WTC11 (cell line): ENCODE measurements around the gene EXOSC7. TPM values are rescaled to one million over a fixed set of nuclear protein-coding genes. Genes with fewer than 3 reads are reported as not detected.

ENCODE experiments used
- ATAC-seq: fragments of 200-7000 bp; cut with Tn5 transposase; 2 replicates; pipeline ENCODE4 v1.10.0; 2021; ENCODE audit warnings: mild to moderate bottlenecking, moderate library complexity
- CTCF ChIA-PET: fragments of 300-600 bp; sonication (Branson Sonifier 250); formaldehyde crosslinking; loops from one replicate; lab custom pipeline; 2021; ENCODE audit warnings: antibody characterized with exemption; lab: Charles Lee
- POLR2A ChIA-PET: fragments of 350-600 bp; sonication (Branson Sonifier 250); formaldehyde crosslinking; loops from one replicate; lab custom pipeline; 2021; ENCODE audit warnings: antibody characterized with exemption; lab: Charles Lee
- DNase-seq: peaks from one replicate; pipeline ENCODE4 v3.0.0; 2021; ENCODE audit warnings: low spot score
- H3K27ac Mint-ChIP-seq: 2 replicates; pipeline ENCODE4 v1.8.0; 2021; ENCODE audit warnings: mixed read lengths
- H3K27me3 Mint-ChIP-seq: 2 replicates; pipeline ENCODE4 v1.8.0; 2021; ENCODE audit warnings: low read depth, mild to moderate bottlenecking, moderate library complexity, mixed read lengths
- H3K36me3 Mint-ChIP-seq: 2 replicates; pipeline ENCODE4 v1.8.0; 2021; ENCODE audit warnings: mixed read lengths
- H3K4me1 Mint-ChIP-seq: 2 replicates; pipeline ENCODE4 v1.8.0; 2022; ENCODE audit warnings: mixed read lengths
- H3K4me3 Mint-ChIP-seq: 2 replicates; pipeline ENCODE4 v1.8.0; 2021; ENCODE audit warnings: mild to moderate bottlenecking, moderate library complexity, mixed read lengths
- H3K9me3 Mint-ChIP-seq: 2 replicates; pipeline ENCODE4 v1.8.0; 2021; ENCODE audit warnings: mixed read lengths
- AFF4 ChIP-seq: sonication (generic); formaldehyde crosslinking; IDR thresholded peaks from 2 replicates; pipeline ENCODE4 v1.8.1; 2023; ENCODE audit warnings: mild to moderate bottlenecking, missing genetic modification reagents, borderline replicate concordance
- ATF1 ChIP-seq: sonication (generic); formaldehyde crosslinking; IDR thresholded peaks from 2 replicates; pipeline ENCODE4 v1.8.1; 2023; ENCODE audit warnings: mild to moderate bottlenecking, moderate library complexity, missing genetic modification reagents
- CBFB ChIP-seq: sonication (generic); formaldehyde crosslinking; IDR thresholded peaks from 2 replicates; pipeline ENCODE4 v1.8.1; 2022; ENCODE audit warnings: mild to moderate bottlenecking, low read depth, missing genetic modification reagents
- CREM ChIP-seq: sonication (generic); formaldehyde crosslinking; IDR thresholded peaks from 2 replicates; pipeline ENCODE4 v1.8.1; 2022; ENCODE audit warnings: mild to moderate bottlenecking, missing genetic modification reagents, moderate library complexity
- FOXJ3 ChIP-seq: sonication (generic); formaldehyde crosslinking; IDR thresholded peaks from 2 replicates; pipeline ENCODE4 v1.9.0; 2021; ENCODE audit warnings: missing genetic modification reagents, mild to moderate bottlenecking, borderline replicate concordance
- NFATC4 ChIP-seq: fragments of 250-450 bp; sonication (Bioruptor Pico); IDR thresholded peaks from 2 replicates; pipeline ENCODE4 v1.9.0; 2021; ENCODE audit warnings: mild to moderate bottlenecking
- NFYB ChIP-seq: sonication (generic); formaldehyde crosslinking; conservative IDR thresholded peaks from 2 replicates; pipeline ENCODE4 v1.8.0; 2022; ENCODE audit warnings: low read depth, missing genetic modification reagents
- TEAD4 ChIP-seq: sonication (generic); formaldehyde crosslinking; IDR thresholded peaks from 2 replicates; pipeline ENCODE4 v1.8.0; 2022; ENCODE audit warnings: mild to moderate bottlenecking, missing genetic modification reagents
- USF2 ChIP-seq: sonication (generic); formaldehyde crosslinking; IDR thresholded peaks from 2 replicates; pipeline ENCODE4 v1.8.1; 2023; ENCODE audit warnings: mild to moderate bottlenecking, missing genetic modification reagents, moderate library complexity
- ZNF138 ChIP-seq: sonication (generic); formaldehyde crosslinking; conservative IDR thresholded peaks from 2 replicates; pipeline ENCODE4 v1.8.1; 2022; ENCODE audit warnings: mild to moderate bottlenecking, moderate library complexity, missing genetic modification reagents
- ZNF317 ChIP-seq: sonication (generic); formaldehyde crosslinking; IDR thresholded peaks from 2 replicates; pipeline ENCODE4 v1.8.1; 2023; ENCODE audit warnings: low read depth, mild to moderate bottlenecking, moderate library complexity, missing genetic modification reagents, borderline replicate concordance
- ZNF396 ChIP-seq: fragments of 250-450 bp; sonication (Bioruptor Pico); IDR thresholded peaks from 2 replicates; pipeline ENCODE4 v1.8.0; 2021; ENCODE audit warnings: mild to moderate bottlenecking, moderate library complexity, borderline replicate concordance
- ZNF532 ChIP-seq: fragments of 250-450 bp; sonication (Bioruptor Pico); IDR thresholded peaks from 2 replicates; pipeline ENCODE4 v1.9.0; 2021; ENCODE audit warnings: mild to moderate bottlenecking, borderline replicate concordance
- total RNA-seq: library from RNA; stranded (reverse); gene quantifications from 3 replicates; pipeline ENCODE4 v1.2.3, GENCODE V29; 2021

Gene EXOSC7
- total RNA-seq, 1 experiment from 2014 or later, result 85.7 TPM

- TF ChIP-seq ZNF532 (CRISPR knock-in tag) (no peak), ZNF396 (CRISPR knock-in tag) (no peak)
- TF ChIP-seq, all 79 proteins: peak for 0
These were observed 11.3 kb downstream of the EXOSC7 start (continued) for GRCh38 chr3:44987332-44987731.

GRCh38 chr3:44988073-44988472 is 12.0 kb downstream of the EXOSC7 start:
- ChIA-PET CTCF (interaction anchor here (0.6 to 1.7 kb wide), 3 partner anchors 11 to 16 kb away, joined by 3 to 9 read pairs (median 4); partner anchors contain the start of genes EXOSC7 and ZDHHC3), POLR2A (no interaction called here)
- Mint-ChIP-seq H3K4me3 (no peak overlapping the region), H3K27ac (no peak overlapping the region), H3K27me3 (no peaks in the 10 kb centered on the region), H3K36me3 (peaks cover 62% of the 10 kb centered on the region), H3K4me1 (peaks cover 26% of the 10 kb centered on the region), H3K9me3 (peaks cover 18% of the 10 kb centered on the region)
- no peak for ATAC-seq
- DNase-seq, result no peak
- TF ChIP-seq TEAD4 (CRISPR knock-in tag), result no peak
- no peak for TF ChIP-seq ATF1 (CRISPR knock-in tag)
- no peak for TF ChIP-seq ZNF532 (CRISPR knock-in tag)
- no peak for TF ChIP-seq USF2 (CRISPR knock-in tag)
- no peak for TF ChIP-seq AFF4
- no peak for TF ChIP-seq NFYB
- TF ChIP-seq CBFB (CRISPR knock-in tag), result no peak
- TF ChIP-seq ZNF138 (CRISPR knock-in tag), result no peak
- no peak for TF ChIP-seq FOXJ3 (CRISPR knock-in tag)
- no peak for TF ChIP-seq ZNF317 (CRISPR knock-in tag)
- no peak for TF ChIP-seq CREM (CRISPR knock-in tag)
- no peak for TF ChIP-seq NFATC4
- TF ChIP-seq, all 79 proteins: peak for 0
